Transverse colon (tissue), 4 donors: ENCODE results near the gene TCF23. TPM values are rescaled to one million over a fixed set of nuclear protein-coding genes. Genes with fewer than 3 reads are reported as not detected.

Experiments used
- DNase-seq: peaks from one replicate; pipeline ENCODE4 v3.0.0-alpha.2; 2019
- H3K27ac ChIP-seq, 4 donors: fragments of 200-600 bp; sonication (generic); 2 replicates each; pipeline ENCODE4 v1.5.1; 2016 to 2018; ENCODE audit warnings: inconsistent platforms in 4 of 4
- H3K27me3 ChIP-seq: fragments of 200-600 bp; sonication (generic); 2 replicates; pipeline ENCODE4 v1.5.1; 2017; ENCODE audit warnings: inconsistent platforms
- H3K36me3 ChIP-seq, 4 donors: fragments of 200-600 bp; sonication (generic); 2 replicates each; pipeline ENCODE4 v1.5.1; 2017 to 2019; ENCODE audit warnings: inconsistent platforms in 4 of 4
- H3K4me1 ChIP-seq, 4 donors: fragments of 200-600 bp; sonication (generic); 2 replicates each; pipeline ENCODE4 v1.5.1; 2017 to 2020; ENCODE audit warnings: inconsistent platforms in 4 of 4
- H3K4me3 ChIP-seq, 4 donors: fragments of 200-600 bp; sonication (generic); 1 replicate in 1 of 4; 2 replicates in 3 of 4; pipeline versions ENCODE4 v1.5.1 to v1.6.1; 2017 to 2019; ENCODE audit warnings: inconsistent platforms in 4 of 4
- H3K9me3 ChIP-seq, 2 donors: fragments of 200-600 bp; sonication (generic); 2 replicates each; pipeline ENCODE4 v1.5.1; 2017 to 2019; ENCODE audit warnings: inconsistent platforms in 2 of 2
- CTCF ChIP-seq, 5 experiments: fragments of 200-600 bp in 3 of 5; fragments of 450-650 bp in 2 of 5; sonication (generic) in 3 of 5; IDR thresholded peaks; 1 replicate in 2 of 5; 2 replicates in 3 of 5; pipeline ENCODE4 v1.5.1; 2016 to 2017; ENCODE audit warnings: antibody characterized with exemption in 5 of 5, inconsistent platforms in 3 of 5, mild to moderate bottlenecking in 2 of 5, moderate library complexity in 1 of 5
- EP300 ChIP-seq: sonication (generic); formaldehyde crosslinking; IDR thresholded peaks from one replicate; pipeline ENCODE4 v1.6.1; 2017; ENCODE audit warnings: antibody characterized with exemption, low read depth
- POLR2A ChIP-seq: fragments of 450-650 bp; IDR thresholded peaks from one replicate; pipeline ENCODE4 v1.6.1; 2016; ENCODE audit warnings: antibody characterized with exemption, mild to moderate bottlenecking, moderate library complexity
- POLR2AphosphoS5 ChIP-seq, 3 donors: sonication (generic); formaldehyde crosslinking; IDR thresholded peaks; one replicate each; pipeline ENCODE4 v1.6.1; 2016; ENCODE audit warnings: antibody characterized with exemption in 3 of 3
- WGBS, 2 donors: methylation state at CpG; one replicate each; pipeline ENCODE4 v1.1.5; 2018; ENCODE audit warnings: low coverage in 1 of 2; 5-methylcytosine and 5-hydroxymethylcytosine counted together
- in situ Hi-C, 4 donors: fragments of 200-750 bp; cut with MboI; loops; one replicate each; pipeline versions ENCODE4 v1.15.0 to v1.15.1; 2017; ENCODE audit warnings: low sequenced_read_pairs in 3 of 4, low pct_ligation_motif_present in 1 of 4, low pct_unique_long_range_greater_than_20kb in 1 of 4
- intact Hi-C: fragments of 100-400 bp; cut with DNase I; formaldehyde crosslinking; loops from one replicate; pipeline ENCODE4 v1.15.1; 2023; ENCODE audit warnings: low total_unique reads
- total RNA-seq, 4 donors: library from RNA; depleted of rRNA; stranded (reverse); fragments of >200 nt; gene quantifications; one replicate each; pipeline ENCODE4 v1.1.0, GENCODE V29; 2016

TCF23 gene
- total RNA-seq, 4 donors from 2014 or later, result not detected

- intact Hi-C loops (no loop called here), in situ Hi-C loops (loop anchor here in 1 of 4 donors (25.0 kb wide), 1 partner anchor 92 kb away; the partner anchor contains the start of genes ABHD1 and CGREF1)
- Histone ChIP-seq H3K9me3 (no peaks in the 10 kb centered on the region), H3K27me3 (no peaks in the 10 kb centered on the region), H3K36me3 (peaks cover 0 to 39% (median 7%) of the 10 kb centered on the region in 4 donors), H3K4me3 (no peak overlapping the region), H3K27ac (no peak overlapping the region), H3K4me1 (peaks cover 0 to 4% (median 0%) of the 10 kb centered on the region in 4 donors)
- 91% methylated on average over 8 of the region's 8 CpGs; no CpG with 5 or more reads in 1 of the 2 donors for WGBS, 2 donors
- DNase-seq, result no peak
- TF ChIP-seq POLR2AphosphoS5 (IDR thresholded peaks at IDR 0.05), result no peak
- no peak for TF ChIP-seq EP300
- no peak for TF ChIP-seq CTCF (IDR thresholded peaks at IDR 0.05)
- TF ChIP-seq POLR2A, result no peak
Measured at GRCh38 chr2:27204566-27204965, 55.8 kb downstream of the TCF23 start.

GRCh38 chr2:27205206-27205605 lies 56.4 kb downstream of the TCF23 start:
- no peaks in the 10 kb centered on the region for H3K9me3 ChIP-seq
- no peak for TF ChIP-seq CTCF (IDR thresholded peaks at IDR 0.05)
- no peak for TF ChIP-seq POLR2AphosphoS5 (IDR thresholded peaks at IDR 0.05)
- no peak for TF ChIP-seq POLR2A
- no peak for TF ChIP-seq EP300
- peaks cover 0 to 39% (median 7%) of the 10 kb centered on the region in 4 donors for H3K36me3 ChIP-seq
- intact Hi-C loops, result no loop called here
- WGBS, 2 donors, result 61 to 80% methylated on average over 1 to 8 of the region's 8 CpGs
- DNase-seq, result no peak
- no peak overlapping the region for H3K4me3 ChIP-seq
- H3K27me3 ChIP-seq, result no peaks in the 10 kb centered on the region
- H3K27ac ChIP-seq, result no peak overlapping the region
- H3K4me1 ChIP-seq, result peaks cover 0 to 11% (median 3%) of the 10 kb centered on the region in 4 donors
- in situ Hi-C loops, result loop anchor here in 1 of 4 donors (25.0 kb wide), 1 partner anchor 93 kb away; the partner anchor contains the start of genes ABHD1 and CGREF1

DNA sequence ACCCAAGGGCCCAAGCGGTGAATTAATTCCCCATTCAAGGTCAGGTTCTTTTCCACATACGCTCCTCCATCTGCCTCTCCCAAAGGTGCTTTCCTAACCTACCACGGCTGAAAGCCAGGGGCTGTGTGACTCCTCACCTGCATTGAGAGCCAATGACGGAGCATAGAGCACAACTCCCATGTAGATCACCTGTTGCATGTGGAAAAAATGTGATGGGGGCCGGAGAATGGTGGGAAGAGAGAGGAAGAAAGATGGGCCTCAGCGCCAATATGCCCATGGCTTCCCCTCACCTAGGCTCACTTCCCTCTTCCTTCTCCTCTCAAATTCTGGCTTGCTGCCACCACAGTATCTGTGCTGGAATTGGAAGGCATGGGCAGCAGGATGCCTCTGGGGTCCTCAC lies 57.5 kb downstream of the TCF23 start:
- DNase-seq, result no peak
- intact Hi-C loops, result no loop called here
- H3K27me3 ChIP-seq, result no peaks in the 10 kb centered on the region
- H3K9me3 ChIP-seq, result no peaks in the 10 kb centered on the region
- in situ Hi-C loops, result loop anchor here in 1 of 4 donors (25.0 kb wide), 1 partner anchor 94 kb away; the partner anchor contains the start of genes ABHD1 and CGREF1
- H3K4me1 ChIP-seq, result peaks cover 4 to 19% (median 10%) of the 10 kb centered on the region in 4 donors
- no peak overlapping the region for H3K27ac ChIP-seq
- no peak overlapping the region for H3K4me3 ChIP-seq
- H3K36me3 ChIP-seq, result peaks cover 0 to 35% (median 7%) of the 10 kb centered on the region in 4 donors
- TF ChIP-seq CTCF (IDR thresholded peaks at IDR 0.05) (no peak), POLR2A (no peak), EP300 (no peak), POLR2AphosphoS5 (IDR thresholded peaks at IDR 0.05) (no peak)
- 95 to 100% methylated on average over 4 to 6 of the region's 6 CpGs for WGBS, 2 donors

Other genes starting within 250 kb of the TCF23 start
- 10 to 100 TPM; 16.8 to 64.7 (median 32.9) TPM for gene MAPRE3, start 178.4 kb upstream of the TCF23 start, total RNA-seq
- 100 to 1,000 TPM in 2 of 4 donors, 10 to 100 TPM in 2; 51.2 to 179 (median 127) TPM for gene TMEM214, start 116.0 kb upstream of the TCF23 start, total RNA-seq
- 10 to 100 TPM in 3 of 4 donors, 1 to 10 TPM in 1; 9.7 to 39.2 (median 13.9) TPM for gene AGBL5, start 97.3 kb upstream of the TCF23 start, total RNA-seq
- 100 to 1,000 TPM in 3 of 4 donors, 10 to 100 TPM in 1; 92.7 to 320 (median 202) TPM for gene OST4, start 77.3 kb upstream of the TCF23 start, total RNA-seq
- 100 to 1,000 TPM in 1 of 4 donors, 10 to 100 TPM in 3; 41.0 to 152 (median 65.6) TPM for gene EMILIN1, start 70.4 kb upstream of the TCF23 start, total RNA-seq
- 10 to 100 TPM in 1 of 4 donors, 1 to 10 TPM in 3; 1.8 to 12.0 (median 6.3) TPM for gene KHK, start 62.2 kb upstream of the TCF23 start, total RNA-seq
- 1 to 10 TPM in 2 of 4 donors, under 1 TPM in 1, not detected in 1; 0.27 to 4.9 (median 1.1) TPM for gene CGREF1, start 29.9 kb upstream of the TCF23 start, total RNA-seq
- under 1 TPM in 1 of 4 donors, not detected in 3; 0.48 TPM for gene ABHD1, start 25.2 kb upstream of the TCF23 start, total RNA-seq
- 100 to 1,000 TPM in 1 of 4 donors, 10 to 100 TPM in 3; 53.2 to 105 (median 71.1) TPM for gene PREB, start 14.4 kb upstream of the TCF23 start, total RNA-seq
- not detected for gene PRR30, start 9.6 kb upstream of the TCF23 start, total RNA-seq
- 100 to 1,000 TPM in 2 of 4 donors, 10 to 100 TPM in 2; 64.7 to 179 (median 121) TPM for gene ATRAID, start 63.0 kb downstream of the TCF23 start, total RNA-seq
- gene SLC5A6, start 63.3 kb downstream of the TCF23 start, total RNA-seq, result 10 to 100 TPM; 22.8 to 58.3 (median 41.0) TPM
- gene CAD, start 68.4 kb downstream of the TCF23 start, total RNA-seq, result 10 to 100 TPM; 11.9 to 25.9 (median 16.6) TPM
- under 1 TPM in 1 of 4 donors, not detected in 3; 0.60 TPM for gene SLC30A3, start 114.0 kb downstream of the TCF23 start, total RNA-seq
- gene DNAJC5G, start 126.4 kb downstream of the TCF23 start, total RNA-seq, result not detected
- gene TRIM54, start 133.4 kb downstream of the TCF23 start, total RNA-seq, result 1 to 10 TPM in 2 of 4 donors, under 1 TPM in 1, not detected in 1; 0.40 to 1.9 (median 1.2) TPM
- gene UCN, start 159.4 kb downstream of the TCF23 start, total RNA-seq, result 10 to 100 TPM in 1 of 4 donors, 1 to 10 TPM in 1, under 1 TPM in 1, not detected in 1; 0.82 to 10.8 (median 2.2) TPM
- gene MPV17, start 174.1 kb downstream of the TCF23 start, total RNA-seq, result 10 to 100 TPM; 34.4 to 53.8 (median 38.3) TPM
- 10 to 100 TPM; 55.7 to 79.2 (median 63.6) TPM for gene GTF3C2, start 207.8 kb downstream of the TCF23 start, total RNA-seq
- 10 to 100 TPM; 12.0 to 36.7 (median 27.5) TPM for gene EIF2B4, start 221.3 kb downstream of the TCF23 start, total RNA-seq
- 10 to 100 TPM; 59.8 to 99.3 (median 73.9) TPM for gene SNX17, start 221.6 kb downstream of the TCF23 start, total RNA-seq
- 10 to 100 TPM; 24.0 to 41.0 (median 32.6) TPM for gene ZNF513, start 231.7 kb downstream of the TCF23 start, total RNA-seq